GM19455 (cell line): ENCODE results near the gene ZDHHC22.

Experiments
- ATAC-seq: cut with Tn5 transposase; IDR thresholded peaks from one replicate; pipeline ENCODE4 v1.9.1; 2021; ENCODE audit not compliant: unreplicated experiment

ZDHHC22 gene

DNA sequence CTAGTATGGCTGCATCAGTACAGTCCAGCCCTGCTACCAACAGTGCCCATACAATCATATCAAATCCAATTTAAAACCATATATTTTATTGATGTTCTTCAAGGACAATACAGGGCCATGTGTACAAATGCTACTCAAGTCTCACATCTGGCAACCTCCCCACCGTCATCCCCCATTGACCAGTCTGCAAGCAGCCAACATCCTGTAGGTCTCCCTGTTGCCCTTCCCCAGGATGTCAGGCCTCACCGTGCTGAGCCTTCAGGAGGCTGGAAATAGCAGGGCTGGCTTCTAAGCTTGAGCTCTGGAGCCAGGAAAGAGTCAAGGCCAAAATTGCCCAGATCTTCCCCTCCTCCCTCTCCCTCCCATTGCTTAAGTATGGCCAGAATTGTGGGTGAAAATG is 10.4 kb downstream of the ZDHHC22 start:
- no peak for ATAC-seq

DNA sequence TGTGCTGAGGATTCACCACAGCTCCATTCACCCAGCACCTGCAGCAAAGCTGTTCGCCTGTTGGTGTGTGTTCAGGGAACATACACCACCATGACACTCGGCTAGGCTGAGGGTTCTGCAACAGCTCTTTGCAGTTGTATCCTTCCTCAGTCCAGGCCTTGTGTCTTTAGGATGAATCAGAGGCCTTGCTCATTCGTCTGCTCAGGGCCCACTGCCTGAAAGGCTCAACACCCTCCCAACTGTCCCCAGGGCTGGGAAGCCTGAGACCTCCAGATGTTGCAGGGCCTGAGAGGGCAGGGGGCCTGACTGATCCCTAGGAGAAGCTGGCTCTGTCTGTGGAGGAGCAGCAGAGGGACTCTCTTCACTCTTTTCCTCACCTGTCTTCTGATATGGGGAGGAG is 11.2 kb downstream of the ZDHHC22 start:
- no peak for ATAC-seq

DNA sequence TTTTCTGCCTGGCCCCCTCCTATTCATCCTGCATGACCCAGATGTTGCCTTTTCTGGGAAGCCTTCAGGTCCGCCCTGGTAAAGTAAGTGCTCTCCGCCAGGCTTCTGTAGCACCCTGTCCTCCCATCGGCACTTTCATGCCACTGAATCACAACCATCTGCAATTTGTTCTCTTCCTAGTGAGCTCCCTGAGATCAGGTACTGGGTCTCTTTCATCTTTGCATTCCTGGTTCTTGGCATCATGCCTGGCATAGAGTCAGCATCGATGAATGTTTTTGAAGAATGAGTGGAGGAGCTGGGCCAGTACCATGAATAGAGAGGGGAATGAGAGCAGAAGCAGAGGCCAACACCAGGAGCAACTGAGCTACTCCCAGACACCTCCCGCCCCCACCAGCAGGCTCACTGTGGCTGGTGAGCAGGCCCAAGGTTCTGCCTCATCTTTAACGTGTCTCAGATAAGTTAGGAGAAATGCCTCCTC is 13.1 kb downstream of the ZDHHC22 start:
- ATAC-seq = no peak

DNA sequence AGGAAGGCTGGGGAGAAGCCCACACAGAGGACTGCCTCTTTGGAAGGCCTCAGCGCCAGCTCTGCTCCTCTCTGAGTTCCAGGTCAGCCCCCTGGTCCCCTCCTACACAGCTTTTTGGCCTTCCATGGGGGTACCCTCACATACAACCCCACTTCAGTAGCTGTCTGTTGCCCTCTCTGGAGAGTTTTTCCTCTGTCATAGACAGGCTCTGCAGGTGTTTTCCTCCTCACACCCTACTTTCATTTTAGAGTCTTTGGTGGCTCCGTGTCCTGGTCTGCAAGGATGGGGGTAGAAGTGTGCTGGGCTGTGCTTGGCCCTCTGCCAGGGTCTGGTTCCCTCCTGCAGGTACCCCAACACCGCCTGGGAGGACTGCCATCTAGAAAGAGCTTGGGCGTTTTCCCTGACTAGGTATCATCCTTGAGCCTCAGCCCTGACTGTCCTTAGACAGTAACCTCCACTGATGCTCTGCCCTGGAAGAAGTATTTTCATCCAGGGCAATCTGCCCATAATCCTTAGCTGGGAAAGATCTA is 15.1 kb downstream of the ZDHHC22 start:
- no peak for ATAC-seq

DNA sequence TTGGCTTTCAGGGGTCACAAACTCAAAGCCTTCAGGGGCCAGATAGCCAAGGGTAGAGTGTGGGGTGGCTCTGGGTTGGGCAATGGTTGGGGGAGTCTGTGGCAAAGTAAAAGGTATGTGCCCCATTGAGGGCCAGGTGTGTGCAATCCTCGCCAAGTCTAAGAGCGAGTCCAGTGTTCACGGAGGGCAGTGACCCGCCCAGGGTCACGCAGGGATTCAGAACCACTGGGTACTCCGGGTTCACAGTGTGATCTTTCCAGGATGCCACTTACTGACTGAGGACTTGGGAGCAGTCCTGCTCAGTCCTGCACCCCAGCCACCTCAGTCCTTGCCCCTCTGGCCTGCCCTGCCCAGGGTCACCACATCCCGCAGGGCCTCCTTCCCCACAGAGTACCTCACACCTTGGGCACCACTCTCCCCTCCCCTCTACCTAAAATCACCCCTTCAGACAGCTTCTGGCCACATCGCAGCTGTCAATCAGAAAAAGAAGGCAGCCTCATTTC is 15.7 kb downstream of the ZDHHC22 start:
- ATAC-seq = no peak

DNA sequence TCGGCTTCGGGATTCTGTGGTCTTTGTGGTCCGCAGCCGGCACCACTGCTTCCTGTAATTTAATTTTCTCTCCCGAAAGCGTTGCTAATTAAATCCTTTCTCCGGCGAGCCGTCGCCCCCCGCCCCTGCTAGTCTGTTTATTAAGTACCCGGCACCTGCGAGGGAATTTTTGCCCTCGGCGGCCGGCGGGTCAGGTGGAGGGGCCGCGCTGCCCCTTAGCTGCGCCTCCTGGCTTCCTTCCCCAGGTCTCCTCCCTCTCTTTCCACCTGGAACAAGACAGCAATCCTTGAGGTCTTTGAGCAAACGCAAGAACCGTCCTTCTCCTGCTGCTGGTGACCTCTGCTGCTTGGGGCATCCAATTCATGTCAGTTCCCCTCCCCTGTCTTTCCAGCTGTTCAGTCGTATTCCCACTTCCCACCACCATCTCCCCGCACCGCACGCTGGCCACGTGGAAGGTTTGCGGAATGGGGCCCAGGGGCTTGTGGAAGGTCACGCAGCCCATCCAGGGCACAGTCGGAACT is 16.2 kb downstream of the ZDHHC22 start:
- ATAC-seq = no peak

DNA sequence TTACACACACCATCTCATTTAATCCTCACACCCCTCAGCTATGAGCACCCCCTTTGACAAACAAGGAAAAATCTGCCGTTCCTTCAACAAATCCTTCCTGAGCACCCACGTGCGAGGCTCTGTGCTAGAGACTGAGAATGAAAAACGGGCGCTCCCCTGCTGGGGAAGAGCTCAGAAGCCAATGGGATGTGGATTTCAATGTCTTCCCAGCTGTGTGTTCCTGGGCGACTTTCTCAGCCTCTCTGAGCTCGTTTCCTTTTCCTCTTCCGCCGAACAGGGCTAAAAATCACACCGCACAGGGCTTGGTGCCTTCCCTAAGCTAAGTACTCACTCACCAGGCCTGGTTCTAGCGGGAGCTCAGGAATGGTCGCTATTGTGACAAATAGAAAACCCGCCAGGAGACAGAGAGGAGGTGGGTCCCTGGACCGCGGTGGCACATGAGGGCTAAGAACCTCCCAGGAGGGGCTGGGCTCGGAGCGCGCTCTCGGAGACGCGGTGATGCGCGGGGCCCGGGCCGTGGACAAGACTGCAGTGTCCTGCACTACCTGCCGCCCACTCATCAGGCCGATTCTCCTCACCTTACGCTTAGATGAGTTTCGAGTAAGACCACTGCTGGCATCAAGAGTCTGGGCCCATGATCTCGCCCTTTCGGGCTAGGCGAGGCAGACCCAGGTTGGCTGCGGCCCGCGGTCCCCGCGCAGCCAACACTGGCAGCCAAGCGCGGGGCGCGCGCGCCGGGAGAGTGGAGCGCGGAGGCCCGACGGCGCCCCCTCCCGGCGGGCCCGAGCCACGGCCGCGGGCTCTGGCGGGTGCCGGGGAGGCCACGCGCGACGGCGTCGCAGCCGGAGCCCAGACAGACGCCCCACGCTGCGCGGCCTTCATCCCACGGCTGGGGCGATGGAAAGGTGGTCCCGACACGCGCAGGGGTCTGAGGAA is 17.0 kb downstream of the ZDHHC22 start:
- ATAC-seq = no peak

DNA sequence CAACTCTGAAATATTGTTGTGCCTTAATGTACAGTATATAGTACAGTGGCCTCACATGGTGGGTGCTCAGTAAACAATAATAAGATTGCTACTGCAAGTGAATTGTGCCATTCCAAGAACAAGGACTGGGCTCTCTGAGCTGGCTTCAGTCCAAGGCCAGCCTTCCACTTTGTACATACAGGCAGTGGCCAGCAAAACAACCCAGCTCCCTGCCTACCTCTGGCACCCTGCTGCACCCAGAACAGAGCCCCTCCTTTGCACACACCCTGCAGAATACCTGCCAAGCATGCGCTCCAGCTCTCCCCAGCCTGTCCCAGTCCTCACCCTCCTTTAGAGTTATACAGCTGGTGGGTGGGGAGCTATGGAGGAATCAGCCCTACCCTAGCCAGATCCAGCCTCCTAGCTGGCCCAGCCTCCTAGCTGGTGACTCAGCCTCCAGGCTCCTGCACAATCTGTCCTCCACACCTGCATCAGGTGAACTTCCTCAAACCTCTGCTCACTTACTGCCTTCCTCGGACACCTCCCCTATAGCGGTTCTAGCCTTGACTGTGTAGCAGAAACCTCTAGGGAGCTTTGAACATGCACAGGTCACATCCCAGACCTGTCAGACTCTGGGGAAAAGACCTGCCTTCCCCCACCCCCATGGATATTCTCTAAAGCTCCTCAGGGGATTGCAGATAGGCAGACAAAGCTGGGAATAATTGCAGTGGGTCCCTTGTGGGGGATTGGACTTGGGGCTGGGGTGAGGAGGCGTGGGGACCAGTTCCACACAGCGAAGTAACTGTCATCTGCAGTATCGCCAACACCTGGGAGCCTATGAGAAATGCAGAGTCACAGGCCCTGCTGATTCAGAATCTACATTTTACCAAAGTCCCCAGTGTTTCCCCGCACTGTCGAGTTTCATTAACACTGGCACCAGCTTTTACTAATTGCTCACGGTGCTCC is 17.9 kb downstream of the ZDHHC22 start:
- ATAC-seq = no peak

DNA sequence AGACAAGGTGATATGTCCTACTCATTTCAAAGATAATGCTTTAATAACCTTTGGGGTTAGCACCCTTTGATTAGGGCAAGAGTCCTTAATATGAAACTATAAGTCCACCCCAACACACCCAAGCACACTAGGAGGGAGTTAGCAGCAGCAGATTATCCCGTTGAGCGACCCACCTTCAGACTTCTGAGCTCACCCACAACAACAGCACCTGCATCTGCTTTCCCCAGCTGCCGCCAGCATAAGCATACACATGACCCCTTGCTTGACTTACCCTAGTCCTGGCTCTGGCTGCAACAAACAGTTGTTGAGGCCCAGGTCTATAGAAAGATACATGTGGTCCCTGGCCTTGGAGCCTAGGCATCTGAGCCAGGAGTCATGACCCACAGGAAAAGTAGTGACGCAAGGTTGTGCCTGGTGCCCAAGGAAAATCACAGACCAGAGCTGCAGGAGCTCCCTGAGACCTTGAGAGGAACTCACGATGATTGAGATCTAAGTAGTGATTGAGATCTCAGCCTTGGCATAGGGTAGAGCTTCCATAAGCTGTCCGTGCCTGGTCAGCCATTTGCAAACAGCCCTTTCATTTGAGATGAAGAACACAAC is 19.0 kb downstream of the ZDHHC22 start:
- no peak for ATAC-seq

DNA sequence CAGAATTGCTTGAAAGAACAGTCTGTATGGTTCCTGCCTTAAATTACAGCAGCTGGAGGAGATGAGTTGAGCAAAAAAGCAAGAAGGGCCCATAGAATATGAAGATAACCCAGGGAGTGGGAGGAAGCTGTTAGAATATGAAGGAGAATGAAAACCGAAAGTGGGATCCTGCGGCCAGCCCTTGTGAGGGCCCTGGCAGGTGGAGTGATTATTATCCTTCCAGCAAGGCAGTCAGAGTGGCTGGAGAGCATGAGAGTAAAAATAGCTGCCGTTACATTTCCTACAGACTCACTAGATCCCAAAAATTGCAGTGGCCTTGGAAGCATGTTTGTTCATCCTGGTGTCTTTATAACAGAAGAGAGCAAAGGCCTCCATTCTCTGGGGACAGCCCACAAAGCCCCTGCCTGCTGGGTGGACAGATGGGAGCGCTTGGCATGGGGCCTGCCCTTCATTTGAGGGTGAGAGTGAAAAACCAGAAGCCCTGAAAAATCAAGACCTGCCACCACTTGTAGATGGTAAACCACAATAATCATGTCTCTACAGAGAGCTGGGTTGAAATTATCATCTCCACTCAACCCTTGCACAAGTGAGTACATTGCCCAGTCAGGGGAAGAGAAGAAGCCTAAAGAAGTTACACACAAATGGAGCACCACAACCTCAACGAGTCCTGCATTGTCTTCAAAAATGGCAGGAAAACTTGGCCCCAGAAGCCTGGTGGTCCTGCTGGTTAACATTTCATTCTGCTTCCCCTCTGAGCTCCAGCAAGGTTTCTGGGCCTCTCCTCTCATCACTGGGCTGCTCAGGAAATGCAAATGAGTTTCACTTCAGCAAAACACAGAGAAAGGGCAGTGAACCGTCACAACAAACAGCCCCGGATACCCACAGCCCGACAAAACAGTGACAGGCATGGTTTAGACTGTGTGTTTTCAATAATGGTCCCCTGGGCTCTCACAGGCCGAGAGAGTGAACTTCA is 20.5 kb downstream of the ZDHHC22 start:
- peak; percentile 89 for ATAC-seq

DNA sequence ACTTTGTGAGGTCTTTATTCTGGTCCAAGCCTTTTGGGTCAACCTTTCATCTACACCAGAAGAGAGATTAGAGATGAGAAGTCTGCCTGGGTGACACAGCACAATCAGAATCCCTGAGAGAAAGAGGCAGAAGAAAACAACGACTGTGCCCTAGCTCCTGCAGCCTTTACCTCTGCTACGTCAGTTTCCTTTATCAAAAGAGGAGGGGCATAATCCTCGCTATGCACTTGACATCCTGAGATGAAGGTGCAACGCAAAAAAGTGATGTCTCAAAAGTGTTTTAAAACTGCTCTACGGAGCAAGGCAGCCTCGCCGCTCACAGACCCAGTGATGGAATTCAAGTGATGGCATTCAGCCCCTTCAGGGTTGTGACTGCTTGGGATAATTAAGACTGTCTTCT is 21.7 kb downstream of the ZDHHC22 start:
- no peak for ATAC-seq

DNA sequence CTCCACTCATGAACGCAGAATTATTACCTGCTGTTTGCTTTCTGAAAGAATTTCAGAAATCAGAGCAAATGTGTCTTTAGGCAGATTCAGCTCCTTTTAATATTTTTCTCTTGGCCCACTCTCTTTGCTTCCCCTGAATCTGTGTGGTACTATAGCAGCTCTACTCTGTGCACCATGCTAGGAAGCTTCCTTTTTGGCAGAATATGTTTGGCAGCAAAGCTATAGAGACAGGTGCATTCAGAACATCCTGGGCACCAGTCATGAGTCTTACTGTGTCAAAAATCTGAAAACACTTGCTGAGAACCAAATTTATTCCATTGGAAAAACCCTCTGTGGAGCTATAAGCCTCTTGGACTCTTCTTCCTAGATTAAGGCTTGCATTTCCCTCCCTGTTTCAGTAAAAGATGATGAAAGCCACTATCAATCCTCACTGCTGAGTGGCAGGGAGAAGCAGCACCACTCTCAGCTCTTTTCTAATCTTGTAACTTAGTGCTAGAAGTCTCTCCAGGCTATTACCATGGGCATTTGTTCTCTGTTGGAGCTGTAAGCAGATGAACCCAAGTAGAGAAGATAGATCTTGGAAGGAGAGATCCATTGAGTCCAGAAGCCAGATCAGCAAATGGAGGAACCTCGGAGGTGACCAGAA is 25.3 kb downstream of the ZDHHC22 start:
- ATAC-seq = no peak

DNA sequence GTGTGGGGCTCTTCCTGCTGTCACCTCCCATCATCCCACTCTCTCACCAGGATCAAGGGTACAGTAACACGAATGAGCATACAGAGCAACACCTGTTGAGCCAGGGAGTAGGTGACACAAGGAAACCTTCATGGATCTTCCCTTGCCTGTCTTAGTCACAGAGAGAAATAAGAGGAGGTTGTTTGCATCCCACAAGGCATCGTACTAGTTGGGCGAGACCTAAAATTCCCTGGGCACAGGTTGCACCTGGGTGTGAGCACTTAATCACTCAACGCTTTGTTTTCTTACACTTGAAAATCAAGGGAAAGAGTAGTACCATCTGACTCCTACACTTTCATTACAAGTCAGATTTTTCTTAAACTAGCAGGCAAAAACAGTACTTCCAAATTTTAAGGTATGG is 27.0 kb downstream of the ZDHHC22 start:
- no peak for ATAC-seq

DNA sequence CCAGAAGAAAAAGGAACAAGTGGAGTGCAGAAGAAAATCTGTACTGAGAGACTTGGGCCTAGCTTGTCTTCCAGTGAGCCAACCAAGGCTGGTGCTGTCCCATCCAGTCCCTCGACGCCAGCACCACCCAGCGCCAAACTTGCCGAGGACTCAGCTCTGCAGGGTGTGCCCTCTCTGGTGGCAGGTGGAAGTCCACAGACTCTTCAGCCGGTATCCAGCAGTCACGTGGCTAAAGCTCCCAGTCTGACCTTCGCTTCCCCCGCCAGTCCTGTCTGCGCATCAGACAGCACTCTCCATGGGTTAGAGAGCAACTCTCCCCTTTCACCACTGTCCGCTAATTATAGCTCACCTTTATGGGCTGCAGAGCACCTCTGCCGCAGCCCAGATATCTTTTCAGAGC is 27.9 kb downstream of the ZDHHC22 start:
- ATAC-seq = no peak

DNA sequence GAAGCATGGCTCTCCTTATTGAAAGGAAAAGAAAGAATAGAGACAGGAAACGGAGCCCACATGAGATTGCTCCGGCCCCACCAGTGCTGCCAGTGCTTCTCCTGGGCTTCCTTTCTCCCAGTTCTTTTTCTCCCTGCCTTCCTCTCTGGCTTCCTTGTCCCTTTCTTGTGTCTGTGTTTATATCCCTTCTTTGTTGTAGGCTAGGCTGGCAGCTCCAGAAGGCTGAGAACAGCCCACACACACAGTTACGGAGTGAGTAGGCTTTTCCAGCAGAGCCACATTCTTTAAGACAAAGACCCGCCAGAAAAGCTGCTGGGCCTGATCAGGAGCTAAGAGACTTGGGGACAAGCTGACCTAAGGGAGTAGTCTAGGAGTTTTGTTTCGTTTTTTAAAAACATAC is 30.6 kb downstream of the ZDHHC22 start:
- ATAC-seq = no peak

DNA sequence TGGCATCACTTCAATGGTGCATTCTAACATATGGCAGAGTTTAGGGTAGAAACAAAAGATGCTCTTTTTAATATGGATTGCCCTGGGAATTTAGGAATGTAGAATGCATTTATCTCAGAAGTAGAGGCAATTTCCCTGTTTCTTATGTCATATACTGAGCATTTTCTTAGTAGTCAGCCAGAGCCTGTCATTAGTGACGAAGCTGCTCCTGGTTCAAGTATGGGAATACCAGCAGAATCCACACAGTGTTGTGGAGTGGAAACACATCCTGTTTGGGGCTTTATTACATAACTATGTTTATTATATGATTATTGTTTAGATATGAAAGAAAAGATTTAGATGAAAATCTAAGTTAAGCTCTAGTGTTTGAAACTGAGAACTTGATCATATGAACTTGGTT is 31.3 kb downstream of the ZDHHC22 start:
- ATAC-seq = no peak

DNA sequence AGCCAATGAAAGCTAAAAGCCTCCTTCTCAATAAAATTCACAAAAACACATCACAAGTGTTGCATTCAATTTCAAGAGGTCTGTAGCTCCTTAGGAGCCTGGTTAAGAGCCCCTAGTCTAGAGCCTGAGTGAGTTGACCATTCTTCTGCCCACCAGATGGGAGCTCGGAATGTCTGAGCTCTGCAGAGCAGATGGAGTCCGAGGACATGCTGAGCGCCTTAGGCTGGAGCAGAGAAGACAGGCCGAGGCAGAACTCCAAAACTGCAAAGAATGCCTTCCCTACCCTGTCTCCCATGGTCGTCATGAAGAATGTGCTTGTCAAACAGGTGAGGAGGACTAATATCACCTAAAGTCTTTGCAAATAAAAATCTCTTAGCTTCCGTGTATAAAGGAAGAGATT is 31.9 kb downstream of the ZDHHC22 start:
- no peak for ATAC-seq

DNA sequence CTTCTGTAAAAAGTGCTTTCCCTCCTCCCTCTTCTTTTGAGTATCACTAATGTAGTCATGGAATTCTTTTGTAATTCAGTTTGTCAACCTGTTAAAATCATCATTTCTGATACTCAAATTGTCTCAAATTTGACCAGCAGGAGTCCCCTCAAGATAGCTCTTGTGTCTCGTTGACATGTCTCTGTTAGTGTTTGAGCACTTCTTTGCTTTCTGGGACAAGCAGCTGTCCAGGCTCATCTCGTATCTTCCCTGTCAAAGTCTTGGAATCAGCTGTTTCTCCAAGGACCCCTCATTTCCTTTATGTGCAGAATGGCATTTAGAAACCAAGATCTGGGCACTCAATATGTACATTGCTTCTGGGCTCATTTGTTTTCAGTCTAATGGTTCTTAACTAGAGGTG is 32.8 kb downstream of the ZDHHC22 start:
- no peak for ATAC-seq

DNA sequence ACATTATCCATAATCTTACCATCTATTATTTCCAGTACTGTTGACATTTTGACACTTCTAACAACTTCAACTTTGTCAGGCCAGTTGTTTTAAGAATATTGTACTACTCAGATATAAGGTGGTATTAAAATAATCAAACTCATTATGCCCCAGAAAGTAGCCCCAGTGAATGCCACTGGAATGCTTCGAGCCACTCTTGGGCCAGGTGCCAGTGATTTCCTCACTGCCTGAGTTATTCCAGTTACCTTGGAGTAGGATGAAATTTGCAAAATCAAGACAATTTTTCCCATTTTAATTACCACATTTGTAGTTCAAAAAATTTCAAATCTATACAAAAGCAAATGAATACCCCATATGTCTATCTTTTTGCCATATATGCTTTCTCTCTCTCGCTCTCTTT is 34.4 kb downstream of the ZDHHC22 start:
- ATAC-seq = no peak
